GM18520 (cell line): Measurements from ENCODE around the gene KSR1.
"Not testable (repeated sequence)": the region's sequence is repeated elsewhere in the genome, so short reads cannot be mapped to it uniquely, and the experiment has no call there.

Experiments used
- ATAC-seq: cut with Tn5 transposase; IDR thresholded peaks from one replicate; pipeline ENCODE4 v1.9.1; 2021; ENCODE audit not compliant: unreplicated experiment

Gene KSR1

DNA sequence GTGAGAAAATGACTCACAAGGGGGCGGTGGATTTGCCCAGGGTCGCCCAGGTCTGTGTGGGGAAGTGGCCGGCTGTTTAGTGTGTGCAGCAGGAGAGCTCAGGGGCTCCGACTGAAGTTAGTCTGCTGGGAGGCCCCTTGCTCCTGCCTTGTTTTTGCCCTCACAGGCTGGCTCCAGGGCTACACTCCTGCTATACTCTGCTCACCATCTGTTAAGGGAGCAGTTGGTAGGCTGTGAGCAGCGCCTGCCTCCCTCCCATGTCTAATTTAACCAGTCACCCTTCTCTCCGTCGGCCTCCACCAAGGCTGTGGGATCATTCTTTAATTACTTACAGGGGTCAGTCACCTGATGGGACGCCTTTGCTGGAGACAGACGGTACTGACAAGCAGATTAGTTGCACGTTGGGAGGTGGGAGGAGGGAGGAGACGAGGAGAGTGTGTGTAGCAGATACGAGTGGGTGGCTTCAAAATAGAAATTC is 35.5 kb downstream of the KSR1 start:
- no peak for ATAC-seq

DNA sequence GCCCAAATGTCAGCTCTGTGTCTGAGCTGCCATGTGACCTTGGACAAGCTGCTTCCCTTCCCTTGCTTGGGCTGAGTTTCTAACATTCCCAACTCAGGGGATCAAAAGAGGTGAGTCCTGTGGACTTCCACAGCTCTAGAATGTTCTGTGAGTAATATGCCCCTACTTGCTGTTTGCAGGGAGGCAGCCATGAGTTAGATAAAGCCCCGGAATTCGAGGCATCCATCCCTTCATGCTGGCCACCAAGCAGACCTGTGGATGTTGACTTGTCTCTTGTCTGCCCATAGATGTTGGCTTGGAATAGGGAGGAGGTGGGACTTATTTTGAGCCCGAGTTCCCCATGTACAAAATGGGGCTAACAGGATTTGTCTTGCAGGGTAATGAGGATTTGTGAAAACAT is 36.2 kb downstream of the KSR1 start:
- ATAC-seq, result no peak

DNA sequence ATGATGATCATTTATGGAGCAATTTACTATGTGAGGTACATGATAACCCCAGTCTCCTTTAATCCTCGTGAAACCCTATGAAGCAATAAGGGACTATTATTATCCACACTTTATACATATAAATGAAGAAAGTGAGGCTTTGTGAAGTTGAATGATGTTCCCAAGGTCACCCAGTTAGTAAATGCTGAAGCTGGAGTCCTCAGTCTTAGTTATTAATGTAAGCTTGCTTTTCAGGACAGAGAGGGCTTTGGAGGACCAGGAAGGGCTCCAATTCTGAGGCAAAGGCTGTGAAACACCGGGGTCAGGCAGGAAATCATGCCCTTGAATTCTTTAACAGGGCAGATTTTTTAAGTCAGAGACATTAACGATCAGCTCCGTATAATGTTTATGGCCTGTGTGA is 36.8 kb downstream of the KSR1 start:
- ATAC-seq, result no peak

DNA sequence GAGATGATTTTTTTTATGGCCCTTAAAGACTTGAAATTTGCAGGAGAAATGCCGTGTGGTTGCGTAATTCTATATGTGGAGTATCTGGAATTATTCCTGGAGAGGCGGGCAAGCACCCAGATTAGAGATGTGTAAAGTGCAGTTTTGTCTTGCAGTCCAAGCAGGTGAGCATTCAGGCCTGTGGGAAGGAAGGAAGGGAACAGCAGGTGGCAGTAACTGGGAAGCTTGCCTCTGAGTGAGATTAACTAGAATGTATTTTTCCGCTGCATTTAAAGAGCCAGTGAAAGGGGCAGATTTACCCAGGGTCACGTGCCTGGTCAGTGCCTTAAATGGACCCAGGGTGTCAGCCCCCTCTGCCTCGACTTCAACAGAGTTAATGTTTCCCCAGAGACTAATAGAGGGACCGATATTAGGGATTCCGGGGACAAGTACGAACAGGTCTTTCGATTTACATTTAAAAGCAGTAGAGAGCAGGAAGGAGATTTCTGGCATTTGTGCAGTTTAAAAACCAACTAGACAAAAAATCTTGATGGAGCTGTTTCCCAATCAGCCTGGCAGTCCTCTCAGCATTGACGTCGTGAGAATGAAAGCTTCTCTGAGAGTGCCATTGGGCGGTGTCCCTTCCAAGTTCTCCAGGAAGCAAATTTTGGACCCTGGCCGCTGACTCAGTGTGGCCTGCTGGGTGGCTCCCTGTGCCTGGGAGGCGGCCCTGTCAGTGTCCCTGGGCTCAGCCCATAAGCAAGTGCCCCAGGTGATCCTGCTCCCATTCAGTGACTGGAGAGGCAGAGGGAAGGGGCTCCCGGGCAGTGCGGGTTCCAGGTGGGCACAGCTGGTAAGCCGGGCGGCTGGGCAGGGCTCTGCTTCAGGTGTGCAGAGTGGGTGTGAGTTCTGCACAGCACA is 38.2 kb downstream of the KSR1 start:
- ATAC-seq, result no peak

DNA sequence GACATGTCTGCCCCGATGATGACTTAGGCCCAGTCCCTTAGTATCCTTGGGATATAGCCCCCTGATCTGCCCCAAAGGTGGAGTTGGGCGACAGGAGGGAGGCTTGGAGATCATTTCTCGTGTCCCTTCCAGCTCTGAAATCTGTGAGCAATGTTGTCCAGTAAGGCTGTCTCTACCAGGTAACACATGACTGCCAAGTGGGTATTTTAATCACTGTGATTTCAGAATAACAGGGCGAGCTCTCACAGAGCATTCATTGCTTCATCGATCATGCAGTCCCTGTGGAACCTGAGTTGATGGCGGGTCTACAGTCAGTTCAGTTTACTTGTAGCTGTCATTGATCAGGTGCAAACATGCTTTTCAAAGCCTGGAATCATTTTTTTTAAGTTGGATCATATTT is 39.2 kb downstream of the KSR1 start:
- no peak for ATAC-seq

DNA sequence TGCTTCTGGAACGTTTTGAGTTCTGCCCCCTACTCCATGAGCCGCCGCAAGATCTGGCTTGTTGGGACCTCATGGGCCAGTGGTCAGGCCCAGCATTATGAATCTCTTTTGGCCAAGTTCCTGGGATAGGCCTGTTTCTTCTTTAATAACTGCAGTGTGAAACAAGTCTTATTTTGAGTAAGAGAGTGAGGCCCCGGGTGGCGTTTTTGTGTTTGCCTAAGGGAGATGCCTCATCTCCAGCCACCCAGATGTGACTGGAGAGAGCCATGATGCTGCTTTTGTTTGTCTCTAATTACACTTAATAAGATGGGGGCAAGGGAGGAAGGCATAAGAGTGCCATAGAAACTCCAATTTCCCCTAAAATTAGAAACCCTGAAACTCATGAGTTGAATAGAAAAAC is 39.8 kb downstream of the KSR1 start:
- ATAC-seq, result no peak

DNA sequence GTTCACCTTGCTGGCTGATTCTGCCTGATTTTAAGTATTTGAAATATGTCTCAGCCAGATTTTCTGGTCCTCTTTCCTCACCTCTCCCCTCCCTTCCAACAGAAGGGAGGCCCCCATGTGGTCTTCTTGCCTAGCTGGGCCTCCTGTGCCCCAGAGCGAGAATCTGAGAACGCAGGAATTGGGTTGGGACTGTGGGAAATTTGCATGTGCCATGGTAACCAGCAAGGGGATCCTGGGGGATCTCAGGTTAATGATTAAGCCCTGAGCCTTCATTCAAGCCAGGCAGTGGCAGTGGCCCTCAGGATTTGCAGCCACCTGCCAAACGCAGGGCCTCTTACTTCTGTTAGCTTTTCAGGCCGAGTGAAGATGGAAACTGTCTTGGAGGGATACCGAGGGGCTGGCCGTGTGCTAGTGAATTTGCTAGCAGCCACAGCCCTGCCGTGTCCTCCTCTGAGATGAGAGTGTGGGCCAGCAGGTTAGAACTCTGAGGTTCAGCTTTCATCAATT is 40.2 kb downstream of the KSR1 start:
- no peak for ATAC-seq

DNA sequence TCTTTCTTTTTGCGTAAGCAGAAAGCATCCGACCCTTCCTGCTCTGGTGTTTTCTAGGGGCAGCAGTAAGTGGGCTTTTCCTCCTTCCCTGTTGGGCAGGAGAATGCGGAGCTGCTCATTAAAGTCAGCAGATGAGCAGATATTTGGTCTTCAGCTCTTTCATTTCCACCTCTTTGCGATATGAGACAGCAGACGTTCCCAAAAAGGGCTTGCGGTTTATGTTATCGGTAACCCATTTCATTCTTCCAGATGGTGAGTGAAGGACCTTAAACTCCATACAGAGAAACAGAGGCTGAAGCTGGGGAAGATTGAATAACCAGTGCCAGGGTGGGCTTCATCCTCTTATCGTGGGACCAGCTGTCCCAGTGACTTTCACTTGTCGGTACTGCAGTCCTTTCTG is 40.7 kb downstream of the KSR1 start:
- no peak for ATAC-seq

DNA sequence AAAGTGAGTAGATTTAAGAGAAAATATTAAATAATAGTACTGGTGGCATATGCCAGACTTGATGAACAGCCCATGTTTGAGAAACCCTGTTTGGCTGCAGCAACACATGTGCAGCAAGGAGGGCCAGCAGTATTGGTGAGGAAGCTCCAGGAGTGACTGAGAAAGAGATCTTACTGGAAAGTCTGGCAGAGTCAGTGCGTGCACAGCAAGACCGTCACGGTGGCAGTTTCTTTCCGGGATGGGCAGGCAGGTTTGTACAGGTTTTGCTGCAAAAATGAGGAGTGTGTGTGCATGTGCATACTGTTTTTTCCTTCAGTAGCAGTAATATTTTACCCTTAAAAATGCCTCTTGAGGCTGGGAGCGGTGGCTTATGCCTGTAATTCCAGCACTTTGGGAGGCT is 41.4 kb downstream of the KSR1 start:
- no peak for ATAC-seq

DNA sequence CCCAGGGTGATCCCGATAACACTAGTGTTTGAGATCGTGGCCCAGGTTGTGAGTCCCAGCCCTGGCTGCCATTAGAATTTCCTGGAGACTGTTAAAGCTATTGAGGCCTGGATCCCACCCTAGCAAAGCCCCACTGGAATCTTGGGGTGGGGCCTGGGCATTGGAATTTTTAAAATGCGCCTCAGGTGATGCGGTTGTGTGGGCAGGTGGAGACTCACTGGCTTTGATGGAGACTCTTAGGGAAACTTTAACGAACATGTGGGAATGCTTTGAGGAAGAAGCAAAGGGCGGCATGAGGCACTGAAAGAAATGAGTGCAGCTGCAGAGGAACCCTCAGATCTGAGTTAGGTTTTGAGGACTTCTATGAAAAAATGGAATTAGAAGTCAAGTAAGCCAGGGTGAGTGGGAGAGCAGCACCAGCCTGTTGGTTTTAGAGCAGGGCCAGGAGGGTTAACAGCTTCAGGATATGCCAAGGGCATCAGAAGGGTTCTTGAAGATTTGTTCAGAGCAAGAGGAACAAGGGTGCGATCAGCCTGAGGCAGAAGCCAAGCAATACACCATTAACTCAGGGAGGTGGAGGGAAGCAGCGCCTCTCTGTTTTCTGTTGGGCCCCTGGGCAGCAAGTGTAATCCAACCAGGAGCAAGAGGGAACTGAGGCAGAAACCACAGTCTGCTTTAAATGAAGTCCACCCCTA is 42.5 kb downstream of the KSR1 start:
- no peak for ATAC-seq

DNA sequence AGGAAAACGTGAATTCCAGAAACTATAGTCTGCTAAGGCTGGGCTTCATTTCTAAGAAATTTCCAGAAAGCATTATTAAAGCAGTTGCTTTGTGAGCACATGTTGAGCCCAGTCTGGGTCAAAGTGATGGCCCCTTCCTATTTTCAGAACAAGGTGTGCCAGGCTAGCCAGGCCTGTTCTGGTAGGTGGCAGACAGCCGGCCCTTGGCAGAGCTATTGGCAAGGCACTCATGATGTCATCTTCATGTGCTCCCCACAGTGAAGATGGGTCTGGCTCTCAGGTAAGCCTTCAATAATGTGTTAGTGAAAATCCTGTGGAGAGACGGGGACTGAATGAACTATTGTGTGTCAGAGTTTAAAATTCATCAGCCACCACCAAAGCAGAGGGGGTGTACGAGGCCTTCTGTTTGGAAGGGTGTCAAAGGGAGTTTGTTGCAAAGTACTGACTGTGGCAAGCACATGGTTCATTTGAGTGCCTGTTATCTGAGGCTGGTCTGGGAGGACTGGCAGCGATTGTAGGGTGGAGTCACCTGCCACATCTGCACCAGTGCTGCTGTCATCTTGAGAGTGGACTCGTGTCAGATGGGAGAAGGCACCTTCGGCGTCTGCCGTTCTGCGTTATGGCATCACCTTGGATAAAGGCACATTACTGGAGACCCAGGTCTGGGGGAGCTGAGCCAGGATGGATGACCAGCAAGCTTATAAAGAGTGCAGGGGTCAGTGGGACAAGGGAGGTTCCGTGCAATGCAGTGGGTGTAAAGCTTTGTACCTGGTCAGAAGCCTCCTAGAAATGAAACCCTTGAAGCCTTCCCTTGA is 43.4 kb downstream of the KSR1 start:
- ATAC-seq, result no peak

DNA sequence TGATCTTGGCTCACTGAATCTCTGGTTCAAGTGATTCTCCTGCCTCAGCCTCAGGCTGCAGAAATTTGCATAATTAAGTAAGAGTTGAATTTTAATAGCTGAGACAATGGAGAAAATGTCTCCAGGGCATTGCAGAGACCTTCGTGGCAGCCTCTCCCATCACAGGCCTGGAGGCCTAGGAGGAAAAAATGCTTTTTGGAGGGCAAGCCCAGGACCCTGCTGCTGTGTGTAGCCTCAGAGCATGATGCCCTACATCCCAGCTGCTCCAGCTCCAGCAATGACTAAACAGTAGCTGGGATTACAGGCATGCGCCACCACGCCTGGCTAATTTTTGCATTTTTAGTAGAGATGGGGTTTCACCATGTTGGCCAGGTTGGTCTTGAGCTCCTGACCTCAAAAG is 45.1 kb downstream of the KSR1 start:
- not testable (repeated sequence) for ATAC-seq

DNA sequence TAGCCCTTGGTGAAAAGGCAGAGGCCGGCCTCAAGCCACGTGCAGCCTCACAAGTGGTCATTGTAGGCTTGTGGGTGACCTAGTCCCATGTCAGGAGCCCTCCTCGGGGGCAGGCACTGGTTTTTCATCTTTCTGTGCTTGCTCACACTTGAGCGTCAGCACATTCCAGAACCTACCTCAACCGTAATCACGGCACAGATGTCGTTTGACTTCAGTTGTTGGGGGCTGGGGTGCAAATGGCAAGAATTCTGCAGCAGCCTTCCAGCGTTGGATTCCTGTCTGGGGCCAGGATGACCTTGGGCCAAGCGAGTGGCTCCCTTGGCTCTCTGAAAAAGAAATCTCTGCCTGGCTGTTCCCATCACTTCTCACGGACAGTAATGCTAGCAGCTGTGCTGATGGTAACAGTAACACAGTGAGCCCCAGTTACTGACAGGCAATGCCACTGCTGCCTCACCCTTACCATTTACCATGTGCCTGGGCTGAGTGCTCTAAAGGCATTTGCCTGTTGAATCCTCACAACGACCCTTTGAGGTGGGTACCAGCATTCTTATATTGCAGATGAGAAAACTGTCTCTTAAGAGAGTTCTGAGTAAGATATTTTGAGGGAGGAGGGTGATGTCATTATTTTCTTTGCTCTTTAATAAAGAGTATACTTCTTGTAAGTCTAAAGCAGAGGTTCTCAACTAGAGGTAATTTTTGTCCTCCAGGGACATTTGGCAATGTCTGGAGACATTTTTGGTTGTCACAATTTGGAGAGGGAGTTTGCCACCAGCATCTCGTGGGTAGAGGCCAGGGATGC is 46.5 kb downstream of the KSR1 start:
- no peak for ATAC-seq

DNA sequence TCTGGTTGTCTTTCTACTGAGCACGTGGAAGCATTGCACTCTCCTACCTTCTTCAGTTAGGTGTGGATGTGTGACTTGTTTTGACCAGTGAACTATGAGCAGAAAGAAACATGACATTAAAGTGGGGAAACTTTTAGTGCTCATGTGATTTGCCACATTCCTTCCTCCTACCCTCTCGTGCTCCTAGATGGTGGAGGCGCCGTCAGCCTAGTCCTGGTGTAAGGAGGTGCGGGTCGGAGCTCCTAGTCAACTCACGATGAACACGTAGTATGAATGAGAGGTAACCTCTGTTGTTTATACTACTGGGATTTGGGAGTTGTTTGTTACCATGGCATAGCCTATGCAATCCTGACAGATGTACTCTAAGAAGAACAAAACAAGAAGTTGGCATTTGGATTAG is 47.4 kb downstream of the KSR1 start:
- no peak for ATAC-seq

DNA sequence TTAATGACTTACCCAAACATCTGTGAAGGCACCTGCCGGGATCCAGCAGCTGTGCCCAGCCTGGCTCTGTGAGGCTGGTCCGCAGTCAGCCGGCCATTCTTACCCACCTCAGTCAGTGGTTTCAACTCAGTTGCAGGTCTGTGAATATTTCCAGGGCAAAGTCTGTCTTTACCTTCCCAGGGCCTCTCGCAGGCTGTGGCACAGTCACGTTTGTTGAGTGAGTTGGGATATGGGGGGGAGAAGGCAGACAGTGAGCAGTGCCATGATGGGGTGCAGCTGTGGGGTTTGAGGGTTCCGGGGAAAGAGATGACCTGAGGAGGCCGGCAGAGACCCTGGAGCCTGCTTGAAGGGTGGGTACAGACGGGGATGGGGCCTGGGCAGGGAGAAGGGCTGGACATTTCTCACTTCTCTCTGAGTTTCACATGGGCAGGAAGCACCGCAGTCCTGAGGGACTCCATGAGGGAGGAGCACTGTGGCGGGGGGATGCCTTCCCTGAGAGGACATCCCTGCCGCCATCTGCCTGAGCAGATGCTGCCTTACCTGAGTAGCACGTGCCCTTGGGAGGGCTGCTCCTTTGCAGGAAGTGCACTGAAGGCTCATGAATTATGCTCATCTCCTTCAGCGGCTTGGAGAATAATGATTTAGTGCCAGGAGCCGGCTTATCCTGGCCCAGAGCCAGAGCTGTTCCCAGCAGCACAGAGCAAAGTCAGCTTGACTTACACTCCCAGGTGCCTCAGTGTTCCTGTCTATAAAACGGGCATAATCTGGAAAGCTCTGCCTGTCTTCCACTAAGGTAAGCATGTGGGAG is 48.1 kb downstream of the KSR1 start:
- no peak for ATAC-seq

DNA sequence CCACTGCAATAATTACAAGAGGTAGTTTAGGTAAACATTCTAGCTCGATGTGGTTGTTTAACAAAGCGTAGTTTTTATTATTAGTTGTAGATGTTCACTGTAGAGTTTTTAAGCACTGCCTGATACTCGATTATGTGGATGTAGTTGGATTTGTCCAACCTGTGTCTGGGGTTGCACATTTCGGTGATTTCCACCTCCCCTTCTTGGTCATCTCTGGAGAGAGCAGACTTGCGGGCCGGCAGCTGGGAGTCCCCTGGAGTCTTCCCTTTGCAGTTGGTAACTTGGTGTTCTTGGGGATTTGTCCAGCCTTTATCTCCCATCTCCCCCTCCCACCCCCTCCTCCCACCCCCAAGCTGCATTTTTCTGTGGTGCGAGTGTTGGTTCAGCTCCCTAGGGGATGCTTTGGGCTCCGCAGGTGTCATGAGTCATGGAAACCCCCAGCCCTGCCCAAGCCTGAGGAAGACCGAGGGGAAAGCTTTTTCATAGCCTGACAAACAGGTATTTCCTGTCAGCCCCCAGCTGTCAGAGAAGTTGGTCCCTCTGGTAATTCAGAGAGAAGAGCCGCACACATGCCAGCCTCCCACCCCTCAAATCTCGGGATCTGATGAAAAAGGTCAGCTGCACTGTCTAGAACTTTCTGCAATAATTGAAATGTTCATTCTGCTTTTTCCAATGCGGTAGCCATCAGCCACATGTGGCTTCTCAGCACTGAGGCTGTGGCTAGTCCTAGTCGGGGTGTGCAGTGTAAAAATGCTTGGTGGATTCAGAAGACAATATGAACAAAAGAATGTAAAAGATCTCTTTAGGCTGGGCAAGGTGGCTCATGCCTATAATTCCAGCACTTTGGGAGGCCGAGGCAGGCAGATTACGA is 50.3 kb downstream of the KSR1 start:
- ATAC-seq, result peak; percentile 64

DNA sequence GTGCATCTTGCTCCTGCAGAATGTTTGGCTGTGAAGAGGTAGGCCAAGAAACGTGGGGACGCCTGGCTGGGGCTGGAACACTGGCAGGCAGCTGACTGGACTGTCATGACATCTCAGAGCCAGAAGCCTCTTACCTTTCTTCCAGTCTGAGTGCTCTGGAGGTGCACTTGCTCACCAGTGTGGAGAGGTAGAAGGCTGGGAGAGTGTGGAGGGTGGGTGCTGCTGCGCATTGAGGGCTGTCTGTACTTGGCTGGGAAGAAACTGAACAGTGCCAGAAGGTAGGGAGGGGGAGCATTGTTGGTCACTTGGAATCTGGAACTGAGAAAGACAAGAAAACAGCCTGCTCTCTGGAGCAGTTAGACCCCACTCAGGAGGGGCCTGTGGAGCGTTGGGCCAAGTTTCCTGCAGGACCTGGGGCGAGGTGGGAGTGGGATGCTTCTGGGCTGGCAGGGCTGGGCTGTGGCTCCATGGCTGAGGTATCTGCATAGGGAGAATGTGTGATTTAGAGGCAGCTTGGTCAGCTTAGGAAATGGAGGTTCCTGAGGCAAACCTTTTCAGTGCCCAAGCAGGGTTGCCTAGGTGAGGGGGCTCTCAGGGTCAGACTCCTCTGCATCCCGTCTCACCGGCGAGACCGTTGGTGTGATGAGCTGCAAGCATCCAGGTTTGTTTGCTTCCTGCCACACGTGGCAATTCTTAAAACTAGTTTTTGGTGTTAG is 55.1 kb downstream of the KSR1 start:
- no peak for ATAC-seq

DNA sequence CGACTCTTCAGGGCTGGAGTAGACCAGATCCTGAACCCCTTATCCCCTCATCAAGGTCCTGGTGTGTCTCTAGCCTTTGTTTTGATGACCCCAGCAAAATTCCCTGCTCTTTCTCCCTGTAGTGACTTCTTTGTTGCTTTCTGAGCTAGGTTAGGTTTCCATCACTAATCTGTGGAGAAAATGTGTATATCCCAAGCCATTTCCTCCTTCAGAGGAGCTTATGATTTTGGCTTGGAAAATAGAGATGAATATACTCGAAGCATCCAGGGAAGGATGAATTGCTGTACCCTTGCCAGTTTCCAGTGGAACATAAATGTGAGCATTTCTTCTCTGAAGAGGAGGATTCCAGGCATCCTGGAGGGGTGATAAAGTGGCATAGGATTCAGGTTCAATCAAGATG is 55.8 kb downstream of the KSR1 start:
- no peak for ATAC-seq
